HepG2 (cell line): ENCODE data around the gene GLTPD2. TPM values are rescaled to one million over a fixed set of nuclear protein-coding genes. Genes with fewer than 3 reads are reported as not detected.

Source experiments
- CERS6 ChIP-seq: sonication (generic); formaldehyde crosslinking; IDR thresholded peaks from 2 replicates; pipeline ENCODE4 v1.5.0; 2020; ENCODE audit warnings: missing genetic modification reagents
- DRAP1 ChIP-seq: IDR thresholded peaks from 2 replicates; pipeline ENCODE4 v1.6.1; 2016; ENCODE audit warnings: missing genetic modification reagents, missing compliant biosample characterization
- KAT8 ChIP-seq: IDR thresholded peaks from 2 replicates; pipeline ENCODE4 v1.6.1; 2016; ENCODE audit warnings: missing genetic modification reagents, missing compliant biosample characterization
- KMT2B ChIP-seq: IDR thresholded peaks from 2 replicates; pipeline ENCODE4 v1.6.1; 2016; ENCODE audit warnings: missing genetic modification reagents, missing compliant biosample characterization
- MAFK ChIP-seq, 2 experiments: IDR thresholded peaks in 1 of 2; conservative IDR thresholded peaks in 1 of 2; 2 replicates each; pipeline ENCODE4 v1.6.1; 2011; ENCODE audit warnings: improper control_type of control experiment in 2 of 2, low read length in 2 of 2
- MATR3 ChIP-seq: sonication (generic); formaldehyde crosslinking; IDR thresholded peaks from 2 replicates; pipeline ENCODE4 v1.4.0; 2020; ENCODE audit warnings: missing genetic modification reagents
- MIER3 ChIP-seq: IDR thresholded peaks from 2 replicates; pipeline ENCODE4 v1.6.1; 2016; ENCODE audit warnings: missing compliant biosample characterization, borderline replicate concordance
- NFKB2 ChIP-seq: sonication (generic); formaldehyde crosslinking; IDR thresholded peaks from 2 replicates; pipeline ENCODE4 v1.4.0; 2020; ENCODE audit warnings: missing genetic modification reagents, borderline replicate concordance
- PHF21A ChIP-seq: sonication (generic); formaldehyde crosslinking; IDR thresholded peaks from 2 replicates; pipeline ENCODE4 v1.5.0; 2020; ENCODE audit warnings: mild to moderate bottlenecking, missing genetic modification reagents
- PTBP1 ChIP-seq: fragments of 200-400 bp; formaldehyde crosslinking; IDR thresholded peaks from 2 replicates; pipeline ENCODE4 v1.6.1; 2018; ENCODE audit warnings: low read length, low read depth; ENCODE audit not compliant: poor library complexity, severe bottlenecking
- RARG ChIP-seq: sonication (generic); formaldehyde crosslinking; IDR thresholded peaks from 2 replicates; pipeline ENCODE4 v1.4.0; 2020; ENCODE audit warnings: low read depth, mild to moderate bottlenecking, missing genetic modification reagents
- RCOR2 ChIP-seq: IDR thresholded peaks from 2 replicates; pipeline ENCODE4 v1.6.1; 2016; ENCODE audit warnings: missing biosample characterization, missing genetic modification reagents
- TEAD2 ChIP-seq: sonication (generic); formaldehyde crosslinking; IDR thresholded peaks from 2 replicates; pipeline ENCODE4 v1.9.0; 2021; ENCODE audit warnings: missing genetic modification reagents
- TFDP2 ChIP-seq: sonication (generic); formaldehyde crosslinking; IDR thresholded peaks from 2 replicates; pipeline ENCODE4 v1.4.0; 2020; ENCODE audit warnings: missing genetic modification reagents
- ZFY ChIP-seq: sonication (generic); formaldehyde crosslinking; IDR thresholded peaks from 2 replicates; pipeline ENCODE4 v1.4.0; 2020; ENCODE audit warnings: missing genetic modification reagents
- ZMAT3 ChIP-seq: sonication (generic); formaldehyde crosslinking; conservative IDR thresholded peaks from 2 replicates; pipeline ENCODE4 v1.7.0; 2021; ENCODE audit warnings: missing genetic modification reagents
- ZNF841 ChIP-seq: sonication (generic); formaldehyde crosslinking; IDR thresholded peaks from 2 replicates; pipeline ENCODE4 v1.8.1; 2023; ENCODE audit warnings: missing genetic modification reagents, borderline replicate concordance
- polyA plus RNA-seq, 8 experiments: library from polyadenylated mRNA; depleted of rRNA in 3 of 8; stranded (reverse) in 7 of 8; unstranded in 1 of 8; fragments of >200 nt; fragmentation: Illumina TruSeq in 4 of 8; extraction: Trizol in 4 of 8; gene quantifications; 2 replicates each; pipeline versions ENCODE4 v1.2.1 to v1.2.3, GENCODE V29; 2011 to 2016; ENCODE audit warnings: low read depth in 4 of 8, missing spikeins in 1 of 8, mixed read lengths in 1 of 8; ENCODE audit not compliant: insufficient read depth in 1 of 8
- total RNA-seq, 5 experiments: library from RNA; depleted of rRNA; stranded (reverse); fragments of >200 nt; fragmentation: Illumina TruSeq; extraction: Trizol; gene quantifications; 2 replicates each; pipeline ENCODE4 v1.2.3, GENCODE V29; 2016; ENCODE audit warnings: low read depth in 1 of 5
- TF ChIP-seq, protein P1 (sequence below): sonication (generic); formaldehyde crosslinking; conservative IDR thresholded peaks from 2 replicates; pipeline ENCODE4 v1.4.0; 2020; ENCODE audit warnings: mild to moderate bottlenecking, missing genetic modification reagents, moderate library complexity
- TF ChIP-seq, protein P2 (sequence below): sonication (generic); formaldehyde crosslinking; IDR thresholded peaks from 2 replicates; pipeline ENCODE4 v1.4.0; 2020; ENCODE audit warnings: missing genetic modification reagents, mild to moderate bottlenecking, borderline replicate concordance
- TF ChIP-seq, protein P3 (sequence below): sonication (generic); formaldehyde crosslinking; IDR thresholded peaks from 2 replicates; pipeline ENCODE4 v1.4.0; 2020; ENCODE audit warnings: missing genetic modification reagents, borderline replicate concordance

Gene GLTPD2
- total and polyA plus RNA-seq, 2 of the 13 experiments (the other 11 are each of a cell fraction or from before 2014, with no cell fraction given) = 7.5 to 12.9 TPM

- TF ChIP-seq CERS6 (CRISPR knock-in tag) = no peak
- TF ChIP-seq TFDP2 (CRISPR knock-in tag) = no peak
- no peak for TF ChIP-seq RARG (CRISPR knock-in tag)
- TF ChIP-seq MAFK (conservative IDR thresholded peaks at IDR 0.05 in 1 of 2, IDR thresholded peaks at IDR 0.05 in 1 of 2; ENCODE audit: low read length in 2 of 2) = no peak
- no peak for TF ChIP-seq KMT2B (CRISPR knock-in tag)
- no peak for TF ChIP-seq MATR3 (CRISPR knock-in tag)
- TF ChIP-seq, protein P1, sequence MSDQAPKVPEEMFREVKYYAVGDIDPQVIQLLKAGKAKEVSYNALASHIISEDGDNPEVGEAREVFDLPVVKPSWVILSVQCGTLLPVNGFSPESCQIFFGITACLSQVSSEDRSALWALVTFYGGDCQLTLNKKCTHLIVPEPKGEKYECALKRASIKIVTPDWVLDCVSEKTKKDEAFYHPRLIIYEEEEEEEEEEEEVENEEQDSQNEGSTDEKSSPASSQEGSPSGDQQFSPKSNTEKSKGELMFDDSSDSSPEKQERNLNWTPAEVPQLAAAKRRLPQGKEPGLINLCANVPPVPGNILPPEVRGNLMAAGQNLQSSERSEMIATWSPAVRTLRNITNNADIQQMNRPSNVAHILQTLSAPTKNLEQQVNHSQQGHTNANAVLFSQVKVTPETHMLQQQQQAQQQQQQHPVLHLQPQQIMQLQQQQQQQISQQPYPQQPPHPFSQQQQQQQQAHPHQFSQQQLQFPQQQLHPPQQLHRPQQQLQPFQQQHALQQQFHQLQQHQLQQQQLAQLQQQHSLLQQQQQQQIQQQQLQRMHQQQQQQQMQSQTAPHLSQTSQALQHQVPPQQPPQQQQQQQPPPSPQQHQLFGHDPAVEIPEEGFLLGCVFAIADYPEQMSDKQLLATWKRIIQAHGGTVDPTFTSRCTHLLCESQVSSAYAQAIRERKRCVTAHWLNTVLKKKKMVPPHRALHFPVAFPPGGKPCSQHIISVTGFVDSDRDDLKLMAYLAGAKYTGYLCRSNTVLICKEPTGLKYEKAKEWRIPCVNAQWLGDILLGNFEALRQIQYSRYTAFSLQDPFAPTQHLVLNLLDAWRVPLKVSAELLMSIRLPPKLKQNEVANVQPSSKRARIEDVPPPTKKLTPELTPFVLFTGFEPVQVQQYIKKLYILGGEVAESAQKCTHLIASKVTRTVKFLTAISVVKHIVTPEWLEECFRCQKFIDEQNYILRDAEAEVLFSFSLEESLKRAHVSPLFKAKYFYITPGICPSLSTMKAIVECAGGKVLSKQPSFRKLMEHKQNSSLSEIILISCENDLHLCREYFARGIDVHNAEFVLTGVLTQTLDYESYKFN (CRISPR knock-in tag) = peak; percentile 23; the same call in 1 of the 2 replicates
- 0 out of 2 replicates have a peak, but pooled peaks have one; percentile 16 for TF ChIP-seq KAT8 (CRISPR knock-in tag)
- no peak for TF ChIP-seq PTBP1
- TF ChIP-seq PHF21A (CRISPR knock-in tag) = no peak
- TF ChIP-seq, protein P2, sequence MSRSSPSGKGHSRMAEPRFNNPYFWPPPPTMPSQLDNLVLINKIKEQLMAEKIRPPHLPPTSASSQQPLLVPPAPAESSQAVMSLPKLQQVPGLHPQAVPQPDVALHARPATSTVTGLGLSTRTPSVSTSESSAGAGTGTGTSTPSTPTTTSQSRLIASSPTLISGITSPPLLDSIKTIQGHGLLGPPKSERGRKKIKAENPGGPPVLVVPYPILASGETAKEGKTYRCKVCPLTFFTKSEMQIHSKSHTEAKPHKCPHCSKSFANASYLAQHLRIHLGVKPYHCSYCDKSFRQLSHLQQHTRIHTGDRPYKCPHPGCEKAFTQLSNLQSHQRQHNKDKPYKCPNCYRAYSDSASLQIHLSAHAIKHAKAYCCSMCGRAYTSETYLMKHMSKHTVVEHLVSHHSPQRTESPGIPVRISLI = peak; percentile 82
- no peak for TF ChIP-seq TEAD2
- peak; percentile 90 for TF ChIP-seq RCOR2
- TF ChIP-seq DRAP1 (CRISPR knock-in tag) = no peak
- no peak for TF ChIP-seq ZMAT3 (CRISPR knock-in tag)
- no peak for TF ChIP-seq ZNF841 (CRISPR knock-in tag)
- no peak for TF ChIP-seq ZFY
- TF ChIP-seq NFKB2 (CRISPR knock-in tag) = no peak
- TF ChIP-seq, protein P3, sequence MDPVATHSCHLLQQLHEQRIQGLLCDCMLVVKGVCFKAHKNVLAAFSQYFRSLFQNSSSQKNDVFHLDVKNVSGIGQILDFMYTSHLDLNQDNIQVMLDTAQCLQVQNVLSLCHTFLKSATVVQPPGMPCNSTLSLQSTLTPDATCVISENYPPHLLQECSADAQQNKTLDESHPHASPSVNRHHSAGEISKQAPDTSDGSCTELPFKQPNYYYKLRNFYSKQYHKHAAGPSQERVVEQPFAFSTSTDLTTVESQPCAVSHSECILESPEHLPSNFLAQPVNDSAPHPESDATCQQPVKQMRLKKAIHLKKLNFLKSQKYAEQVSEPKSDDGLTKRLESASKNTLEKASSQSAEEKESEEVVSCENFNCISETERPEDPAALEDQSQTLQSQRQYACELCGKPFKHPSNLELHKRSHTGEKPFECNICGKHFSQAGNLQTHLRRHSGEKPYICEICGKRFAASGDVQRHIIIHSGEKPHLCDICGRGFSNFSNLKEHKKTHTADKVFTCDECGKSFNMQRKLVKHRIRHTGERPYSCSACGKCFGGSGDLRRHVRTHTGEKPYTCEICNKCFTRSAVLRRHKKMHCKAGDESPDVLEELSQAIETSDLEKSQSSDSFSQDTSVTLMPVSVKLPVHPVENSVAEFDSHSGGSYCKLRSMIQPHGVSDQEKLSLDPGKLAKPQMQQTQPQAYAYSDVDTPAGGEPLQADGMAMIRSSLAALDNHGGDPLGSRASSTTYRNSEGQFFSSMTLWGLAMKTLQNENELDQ (CRISPR knock-in tag) = no peak
- TF ChIP-seq MIER3 (CRISPR knock-in tag) = 0 out of 2 replicates have a peak, but pooled peaks have one; percentile 15
Measured at GRCh38 chr17:4751932-4752331, 36.8 kb upstream of the GLTPD2 start (continued).
